CD4-positive, alpha-beta T cell treated with Interleukin-6 at 100 ng/mL for 8 hours (primary cell): ENCODE measurements around the gene MAST4.

Experiments
- DNase-seq: peaks from one replicate; pipeline ENCODE4 v3.0.0-alpha.2; 2020; ENCODE audit warnings: mixed read lengths, low spot score

The MAST4 gene

GRCh38 chr5:66908230-66908629, 312.0 kb downstream of the MAST4 start:
- no peak for DNase-seq

GRCh38 chr5:66909364-66909763, 313.2 kb downstream of the MAST4 start:
- DNase-seq: no peak

GRCh38 chr5:66912787-66913186, 316.6 kb downstream of the MAST4 start:
- DNase-seq: no peak

- DNase-seq: no peak
These were observed 319.3 kb downstream of the MAST4 start for GRCh38 chr5:66915531-66915930.

GRCh38 chr5:66922881-66923280, 326.7 kb downstream of the MAST4 start:
- no peak for DNase-seq

GRCh38 chr5:66923457-66923856, 327.3 kb downstream of the MAST4 start:
- DNase-seq: no peak

GRCh38 chr5:66923922-66924321, 327.7 kb downstream of the MAST4 start:
- no peak for DNase-seq

- DNase-seq: no peak
These were observed 330.9 kb downstream of the MAST4 start for GRCh38 chr5:66927140-66927539.

GRCh38 chr5:66929281-66929680, 333.1 kb downstream of the MAST4 start:
- DNase-seq: no peak

- no peak for DNase-seq
These were observed 333.8 kb downstream of the MAST4 start for GRCh38 chr5:66929995-66930394.

GRCh38 chr5:66931651-66932050, 335.5 kb downstream of the MAST4 start:
- no peak for DNase-seq

GRCh38 chr5:66932457-66932856, 336.3 kb downstream of the MAST4 start:
- no peak for DNase-seq

- no peak for DNase-seq
These were observed 336.9 kb downstream of the MAST4 start for GRCh38 chr5:66933066-66933465.

- no peak for DNase-seq
These were observed 342.9 kb downstream of the MAST4 start for GRCh38 chr5:66939094-66939493.

GRCh38 chr5:66945389-66946349, 349.5 kb downstream of the MAST4 start:
- no peak for DNase-seq

GRCh38 chr5:66947458-66947857, 351.3 kb downstream of the MAST4 start:
- no peak for DNase-seq

GRCh38 chr5:66949066-66949465, 352.9 kb downstream of the MAST4 start:
- DNase-seq: no peak

GRCh38 chr5:66952153-66952552, 356.0 kb downstream of the MAST4 start:
- DNase-seq: no peak

GRCh38 chr5:66956439-66956838, 360.2 kb downstream of the MAST4 start:
- DNase-seq: no peak

- DNase-seq: no peak
These were observed 362.2 kb downstream of the MAST4 start for GRCh38 chr5:66958201-66958979.

GRCh38 chr5:66958980-66959641, 362.9 kb downstream of the MAST4 start:
- DNase-seq: no peak

GRCh38 chr5:66959653-66960052, 363.5 kb downstream of the MAST4 start:
- DNase-seq: no peak
